HG03460 (cell line): ENCODE measurements around the gene GLYATL2.

Source experiments
- ATAC-seq: cut with Tn5 transposase; IDR thresholded peaks from one replicate; pipeline ENCODE4 v1.9.1; 2021; ENCODE audit not compliant: unreplicated experiment

GLYATL2 gene

GRCh38 chr11:58801974-58802545, 42.4 kb downstream of the GLYATL2 start:
- ATAC-seq: no peak

- no peak for ATAC-seq
Observed at GRCh38 chr11:58801302-58801701, 43.2 kb downstream of the GLYATL2 start.

GRCh38 chr11:58796333-58796732, 48.2 kb downstream of the GLYATL2 start:
- no peak for ATAC-seq

GRCh38 chr11:58788355-58789023, 56.0 kb downstream of the GLYATL2 start:
- ATAC-seq: peak; percentile 96

- no peak for ATAC-seq
Observed at GRCh38 chr11:58787903-58788302, 56.6 kb downstream of the GLYATL2 start.

GRCh38 chr11:58786693-58787092, 57.8 kb downstream of the GLYATL2 start:
- ATAC-seq: no peak

- ATAC-seq: no peak
Observed at GRCh38 chr11:58784995-58785394, 59.5 kb downstream of the GLYATL2 start.
